OCI-LY7 (cell line): Measurements from ENCODE around the gene SCYGR1. TPM values are rescaled to one million over a fixed set of nuclear protein-coding genes. Genes with fewer than 3 reads are reported as not detected.

Source experiments
- BruUV-seq: library from RNA; stranded (reverse); fragments of 400-500 nt; replicated peaks from 2 replicates; lab custom pipeline; 2021; lab: Mats Ljungman, UMichigan
- CTCF ChIA-PET: fragments of 300-600 bp; sonication (Branson Sonifier 250); formaldehyde crosslinking; loops from one replicate; lab custom pipeline; 2022; ENCODE audit warnings: antibody characterized with exemption; ENCODE audit not compliant: unreplicated experiment; lab: Charles Lee
- POLR2A ChIA-PET: fragments of 300-600 bp; sonication (Branson Sonifier 250); formaldehyde crosslinking; loops from one replicate; lab custom pipeline; 2022; ENCODE audit warnings: antibody characterized with exemption; lab: Charles Lee
- DNase-seq: peaks from one replicate; pipeline ENCODE4 v3.0.0-alpha.2; 2015; ENCODE audit warnings: low spot score
- H2AFZ ChIP-seq: fragments of 200-600 bp; sonication (generic), shearing (Covaris generic); 2 replicates; pipeline ENCODE4 v1.6.1; 2014; ENCODE audit warnings: mild to moderate bottlenecking, antibody characterized with exemption, low read length, moderate library complexity
- H3K27ac ChIP-seq: fragments of 200-600 bp; sonication (generic); 2 replicates; pipeline ENCODE4 v1.5.1; 2014; ENCODE audit warnings: mixed run types, low read depth, mild to moderate bottlenecking, moderate library complexity, low read length, inconsistent platforms; ENCODE audit not compliant: poor library complexity, severe bottlenecking
- H3K36me3 ChIP-seq: fragments of 200-600 bp; sonication (generic); 2 replicates; pipeline ENCODE4 v1.6.1; 2014; ENCODE audit warnings: mild to moderate bottlenecking, antibody characterized with exemption, low read length, moderate library complexity, mixed read lengths; ENCODE audit not compliant: insufficient read depth
- H3K4me1 ChIP-seq: fragments of 200-600 bp; sonication (generic); 2 replicates; pipeline ENCODE4 v1.5.1; 2014; ENCODE audit warnings: mild to moderate bottlenecking, low read length; ENCODE audit not compliant: insufficient read depth, poor library complexity, severe bottlenecking
- H3K4me2 ChIP-seq: fragments of 200-600 bp; sonication (generic); 2 replicates; pipeline ENCODE4 v1.6.1; 2014; ENCODE audit warnings: mild to moderate bottlenecking, low read length
- H3K4me3 ChIP-seq: fragments of 200-600 bp; sonication (generic); 2 replicates; pipeline ENCODE4 v1.5.1; 2014; ENCODE audit warnings: mild to moderate bottlenecking, low read depth, low read length; ENCODE audit not compliant: poor library complexity, severe bottlenecking
- H3K79me2 ChIP-seq: fragments of 200-600 bp; sonication (generic); 2 replicates; pipeline ENCODE4 v1.6.1; 2016; ENCODE audit warnings: low read depth, mild to moderate bottlenecking, low read length, moderate library complexity, mixed read lengths; ENCODE audit not compliant: insufficient read depth
- H3K9me2 ChIP-seq: fragments of 200-600 bp; sonication (generic); 2 replicates; pipeline ENCODE4 v1.6.1; 2016; ENCODE audit warnings: mild to moderate bottlenecking, low read length, mixed read lengths; ENCODE audit not compliant: insufficient read depth
- H3K9me3 ChIP-seq: fragments of 200-600 bp; sonication (generic); 2 replicates; pipeline ENCODE4 v1.6.1; 2014; ENCODE audit warnings: mild to moderate bottlenecking, mixed run types, low read length, mixed read lengths
- H4K20me1 ChIP-seq: fragments of 200-600 bp; sonication (generic); 2 replicates; pipeline ENCODE4 v1.6.1; 2014; ENCODE audit warnings: mild to moderate bottlenecking, antibody characterized with exemption, low read length, moderate library complexity, mixed read lengths; ENCODE audit not compliant: insufficient read depth
- CTCF ChIP-seq: fragments of 200-600 bp; sonication (generic); conservative IDR thresholded peaks from 2 replicates; pipeline ENCODE4 v1.5.1; 2014; ENCODE audit warnings: mild to moderate bottlenecking, antibody characterized with exemption, low read length, moderate library complexity, mixed read lengths
- EZH2phosphoT487 ChIP-seq: fragments of 200-600 bp; sonication (generic); IDR thresholded peaks from 2 replicates; pipeline ENCODE4 v1.6.1; 2018; ENCODE audit warnings: low read depth, borderline replicate concordance, mild to moderate bottlenecking, mixed run types, antibody characterized with exemption, low read length, moderate library complexity, mixed read lengths
- intact Hi-C: fragments of 100-400 bp; cut with micrococcal nuclease; formaldehyde crosslinking; loops from one replicate; pipeline ENCODE4 v1.10.0; 2022; ENCODE audit not compliant: unreplicated experiment
- total RNA-seq, 2 experiments: library from RNA; depleted of rRNA in 1 of 2; stranded (reverse); fragments of >200 nt in 1 of 2; shearing (Covaris generic) in 1 of 2; gene quantifications; 2 replicates each; pipeline ENCODE4 v1.2.3, GENCODE V29; 2014 to 2022

SCYGR1 gene
- total RNA-seq, 2 experiments from 2014 or later = not detected

- POLR2A ChIA-PET = no interaction called here
Observed at GRCh38 chr2:227389661-227390060, 1.9 kb upstream of the SCYGR1 start.

GRCh38 chr2:227389231-227389630, 1.5 kb upstream of the SCYGR1 start:
- no peak for DNase-seq
- H3K9me2 ChIP-seq = no peaks in the 10 kb centered on the region
- ChIA-PET CTCF (no interaction called here), POLR2A (no interaction called here)
- H3K4me2 ChIP-seq = no peak overlapping the region
- H3K27ac ChIP-seq = no peak overlapping the region
- no TSS peak for BruUV-seq
- no peak overlapping the region for H2AFZ ChIP-seq
- intact Hi-C loops = no loop called here
- H3K9me3 ChIP-seq = no peaks in the 10 kb centered on the region
- H3K4me3 ChIP-seq = no peak overlapping the region
- no peaks in the 10 kb centered on the region for H4K20me1 ChIP-seq
- no peaks in the 10 kb centered on the region for H3K79me2 ChIP-seq
- TF ChIP-seq CTCF (no peak), EZH2phosphoT487 (no peak)
- H3K36me3 ChIP-seq = no peaks in the 10 kb centered on the region
- H3K4me1 ChIP-seq = no peaks in the 10 kb centered on the region

More at GRCh38 chr2:227389661-227390060, 1.9 kb upstream of the SCYGR1 start:
- no peak overlapping the region for H3K4me2 ChIP-seq
- TF ChIP-seq CTCF = no peak
- no peak for TF ChIP-seq EZH2phosphoT487
- H4K20me1 ChIP-seq = no peaks in the 10 kb centered on the region
- no peak for DNase-seq
- intact Hi-C loops = no loop called here
- BruUV-seq = no TSS peak
- no peaks in the 10 kb centered on the region for H3K9me3 ChIP-seq
- no peak overlapping the region for H2AFZ ChIP-seq
- no peaks in the 10 kb centered on the region for H3K4me1 ChIP-seq
- CTCF ChIA-PET = no interaction called here
- H3K27ac ChIP-seq = no peak overlapping the region
- no peaks in the 10 kb centered on the region for H3K79me2 ChIP-seq
- no peaks in the 10 kb centered on the region for H3K9me2 ChIP-seq
- no peak overlapping the region for H3K4me3 ChIP-seq
- no peaks in the 10 kb centered on the region for H3K36me3 ChIP-seq

- H3K27ac ChIP-seq = no peak overlapping the region
- H3K36me3 ChIP-seq = no peaks in the 10 kb centered on the region
- no peaks in the 10 kb centered on the region for H3K79me2 ChIP-seq
- TF ChIP-seq CTCF = no peak
- no peak for TF ChIP-seq EZH2phosphoT487
- POLR2A ChIA-PET = no interaction called here
- H3K9me2 ChIP-seq = no peaks in the 10 kb centered on the region
- BruUV-seq = no TSS peak
- DNase-seq = no peak
- H3K4me2 ChIP-seq = no peak overlapping the region
- H3K9me3 ChIP-seq = no peaks in the 10 kb centered on the region
- no peaks in the 10 kb centered on the region for H3K4me1 ChIP-seq
- H2AFZ ChIP-seq = no peak overlapping the region
- no peak overlapping the region for H3K4me3 ChIP-seq
- no peaks in the 10 kb centered on the region for H4K20me1 ChIP-seq
- intact Hi-C loops = no loop called here
- CTCF ChIA-PET = no interaction called here
Observed at GRCh38 chr2:227388537-227389011, 825 bp upstream of the SCYGR1 start.
